MM.1S (cell line): ENCODE results near the gene MMUT.

ENCODE experiments used
- DNase-seq: peaks from one replicate; pipeline ENCODE4 v3.0.0-alpha.2; 2015
- H2AFZ ChIP-seq: fragments of 300-600 bp; sonication (generic); 2 replicates; pipeline ENCODE4 v1.6.0; 2016; ENCODE audit warnings: antibody characterized with exemption, low read length
- H3F3A ChIP-seq: fragments of 300-600 bp; sonication (generic); 2 replicates; pipeline ENCODE4 v1.6.1; 2016; ENCODE audit warnings: mild to moderate bottlenecking, antibody characterized with exemption, low read length, moderate library complexity, mixed read lengths; ENCODE audit not compliant: insufficient read depth
- H3K27ac ChIP-seq: fragments of 300-600 bp; sonication (generic); 2 replicates; pipeline ENCODE4 v1.5.1; 2016; ENCODE audit warnings: mild to moderate bottlenecking, low read length
- H3K27me3 ChIP-seq: fragments of 300-600 bp; sonication (generic); replicated peaks from 2 replicates; pipeline ENCODE4 v1.6.0; 2016; ENCODE audit warnings: low read length; ENCODE audit not compliant: insufficient read depth
- H3K36me3 ChIP-seq: fragments of 300-600 bp; sonication (generic); replicated peaks from 2 replicates; pipeline ENCODE4 v1.6.1; 2016; ENCODE audit warnings: mild to moderate bottlenecking, low read length, mixed read lengths; ENCODE audit not compliant: insufficient read depth
- H3K4me1 ChIP-seq: fragments of 300-600 bp; sonication (generic); 2 replicates; pipeline ENCODE4 v1.6.1; 2016; ENCODE audit warnings: low read length, mixed read lengths
- H3K4me2 ChIP-seq: fragments of 300-600 bp; sonication (generic); 2 replicates; pipeline ENCODE4 v1.6.0; 2016; ENCODE audit warnings: low read depth, low read length
- H3K4me3 ChIP-seq: fragments of 300-600 bp; sonication (generic); 2 replicates; pipeline ENCODE4 v1.5.1; 2016; ENCODE audit warnings: low read length, mixed read lengths
- H3K79me2 ChIP-seq: fragments of 300-600 bp; sonication (generic); 2 replicates; pipeline ENCODE4 v1.6.1; 2016; ENCODE audit warnings: mixed run types, low read length, mixed read lengths
- H3K9ac ChIP-seq: fragments of 300-600 bp; sonication (generic); 2 replicates; pipeline ENCODE4 v1.6.1; 2016; ENCODE audit warnings: low read length, mixed read lengths
- H3K9me2 ChIP-seq: fragments of 300-600 bp; sonication (generic); replicated peaks from 2 replicates; pipeline ENCODE4 v1.6.1; 2016; ENCODE audit warnings: mild to moderate bottlenecking, low read length, mixed read lengths; ENCODE audit not compliant: insufficient read depth
- H3K9me3 ChIP-seq: fragments of 300-600 bp; sonication (generic); replicated peaks from 2 replicates; pipeline ENCODE4 v1.6.1; 2016; ENCODE audit warnings: mild to moderate bottlenecking, low read length, mixed read lengths; ENCODE audit not compliant: insufficient read depth
- H4K20me1 ChIP-seq: fragments of 300-600 bp; sonication (generic); 2 replicates; pipeline ENCODE4 v1.6.1; 2016; ENCODE audit warnings: mild to moderate bottlenecking, low read length, moderate library complexity, mixed read lengths; ENCODE audit not compliant: insufficient read depth
- CTCF ChIP-seq: fragments of 300-600 bp; sonication (generic); IDR thresholded peaks from 2 replicates; pipeline ENCODE4 v1.5.1; 2016; ENCODE audit warnings: antibody characterized with exemption, low read length, mixed read lengths
- EZH2 ChIP-seq: fragments of 300-600 bp; sonication (generic); optimal IDR thresholded peaks from 2 replicates; pipeline ENCODE3; 2017; ENCODE audit warnings: low read depth, mild to moderate bottlenecking, antibody characterized with exemption, low read length, mixed read lengths
- EZH2phosphoT487 ChIP-seq: fragments of 300-600 bp; sonication (generic); IDR thresholded peaks from 2 replicates; pipeline ENCODE4 v1.6.1; 2018; ENCODE audit warnings: antibody characterized with exemption, low read length

The MMUT gene

GRCh38 chr6:49462927-49463611, at the start of gene MMUT, which contains the start of gene CENPQ:
Gene MMUT, minus strand, starts transcription at chr6:49463253. Its CDS starts 3,787 bp downstream, at chr6:49459466.
Gene CENPQ, plus strand, starts transcription at chr6:49463370. Its CDS starts 6,807 bp downstream, at chr6:49470177.
- Histone ChIP-seq H3K4me1 (peaks cover 10% of the 10 kb centered on the region), H3K4me3 (peak within 1 kb of the TSS; percentile 95), H3K9ac (peak within 1 kb of the TSS; percentile 94), H3K9me3 (no peaks in the 10 kb centered on the region), H2AFZ (peak within 1 kb of the TSS; percentile 77), H4K20me1 (no peaks in the 10 kb centered on the region), H3K79me2 (peaks cover 93% of the 10 kb centered on the region), H3K27ac (peak within 1 kb of the TSS; percentile 87), H3K27me3 (no peaks in the 10 kb centered on the region), H3K4me2 (peak within 1 kb of the TSS; percentile 91), H3K9me2 (no peaks in the 10 kb centered on the region), H3K36me3 (no peaks in the 10 kb centered on the region), H3F3A (peaks cover 4% of the 10 kb centered on the region; the same call in 1 of the 2 replicates)
- TF ChIP-seq CTCF (no peak), EZH2 (no peak), EZH2phosphoT487 (no peak)
- peak; percentile 96 for DNase-seq

- no peak overlapping the region for H3K27ac ChIP-seq
- no peak overlapping the region for H2AFZ ChIP-seq
- H3K9me2 ChIP-seq = no peaks in the 10 kb centered on the region
- no peak overlapping the region for H3K9ac ChIP-seq
- no peaks in the 10 kb centered on the region for H3F3A ChIP-seq
- no peak for DNase-seq
- no peaks in the 10 kb centered on the region for H3K79me2 ChIP-seq
- H4K20me1 ChIP-seq = no peaks in the 10 kb centered on the region
- no peaks in the 10 kb centered on the region for H3K36me3 ChIP-seq
- H3K4me3 ChIP-seq = no peak overlapping the region
- no peaks in the 10 kb centered on the region for H3K4me1 ChIP-seq
- no peak for TF ChIP-seq EZH2
- no peak for TF ChIP-seq EZH2phosphoT487
- no peaks in the 10 kb centered on the region for H3K9me3 ChIP-seq
- no peak overlapping the region for H3K4me2 ChIP-seq
- no peaks in the 10 kb centered on the region for H3K27me3 ChIP-seq
Observed at GRCh38 chr6:49509342-49509741, 46.3 kb upstream of the MMUT start.

- no peak overlapping the region for H3K4me3 ChIP-seq
- DNase-seq = no peak
Observed at GRCh38 chr6:49506569-49507111, 43.6 kb upstream of the MMUT start.

More at GRCh38 chr6:49506569-49507111, 43.6 kb upstream of the MMUT start:
- Histone ChIP-seq H3K4me2 (no peak overlapping the region), H3K9ac (no peak overlapping the region), H3K9me3 (no peaks in the 10 kb centered on the region), H2AFZ (no peak overlapping the region), H3K27ac (no peak overlapping the region), H3K36me3 (no peaks in the 10 kb centered on the region), H3K79me2 (no peaks in the 10 kb centered on the region), H3F3A (no peaks in the 10 kb centered on the region), H3K4me1 (no peaks in the 10 kb centered on the region), H3K9me2 (no peaks in the 10 kb centered on the region), H3K27me3 (no peaks in the 10 kb centered on the region), H4K20me1 (no peaks in the 10 kb centered on the region)
- no peak for TF ChIP-seq CTCF
- TF ChIP-seq EZH2 = no peak
- no peak for TF ChIP-seq EZH2phosphoT487
